GM23248 (cell line): ENCODE measurements around the gene PARP15. TPM values are rescaled to one million over a fixed set of nuclear protein-coding genes. Genes with fewer than 3 reads are reported as not detected.

Source experiments
- DNase-seq: peaks from one replicate; pipeline ENCODE4 v3.0.0-alpha.2; 2015
- H2AFZ ChIP-seq: fragments of 200-600 bp; sonication (generic); 2 replicates; pipeline ENCODE4 v1.6.1; 2016; ENCODE audit warnings: antibody characterized with exemption
- H3F3A ChIP-seq: fragments of 200-600 bp; sonication (generic); 2 replicates; pipeline ENCODE4 v1.6.1; 2016; ENCODE audit warnings: mild to moderate bottlenecking, antibody characterized with exemption, mixed run types; ENCODE audit not compliant: insufficient read depth
- H3K27ac ChIP-seq: fragments of 200-600 bp; sonication (generic); 2 replicates; pipeline ENCODE4 v1.5.1; 2016; ENCODE audit warnings: mild to moderate bottlenecking
- H3K27me3 ChIP-seq: fragments of 200-600 bp; sonication (generic); replicated peaks from 2 replicates; pipeline ENCODE4 v1.6.1; 2016; ENCODE audit warnings: mild to moderate bottlenecking; ENCODE audit not compliant: insufficient read depth
- H3K36me3 ChIP-seq: fragments of 200-600 bp; sonication (generic); 2 replicates; pipeline ENCODE4 v1.6.1; 2016; ENCODE audit warnings: low read depth, mild to moderate bottlenecking
- H3K4me1 ChIP-seq: fragments of 200-600 bp; sonication (generic); 2 replicates; pipeline ENCODE4 v1.6.1; 2016; ENCODE audit warnings: mild to moderate bottlenecking; ENCODE audit not compliant: insufficient read depth
- H3K4me2 ChIP-seq: fragments of 200-600 bp; sonication (generic); one replicate; pipeline ENCODE4 v1.6.1; 2016; ENCODE audit warnings: mild to moderate bottlenecking; ENCODE audit not compliant: unreplicated experiment
- H3K4me3 ChIP-seq: fragments of 200-600 bp; sonication (generic); 2 replicates; pipeline ENCODE4 v1.5.1; 2016; ENCODE audit warnings: mild to moderate bottlenecking
- H3K79me2 ChIP-seq: fragments of 200-600 bp; sonication (generic); 2 replicates; pipeline ENCODE4 v1.6.1; 2016; ENCODE audit warnings: mild to moderate bottlenecking; ENCODE audit not compliant: insufficient read depth
- H3K9ac ChIP-seq: fragments of 200-600 bp; sonication (generic); 2 replicates; pipeline ENCODE4 v1.6.1; 2016; ENCODE audit warnings: mild to moderate bottlenecking
- H3K9me2 ChIP-seq: fragments of 200-600 bp; sonication (generic); 2 replicates; pipeline ENCODE4 v1.6.1; 2016; ENCODE audit warnings: mixed run types, mild to moderate bottlenecking, moderate library complexity; ENCODE audit not compliant: insufficient read depth
- H3K9me3 ChIP-seq: fragments of 200-600 bp; sonication (generic); one replicate; pipeline ENCODE4 v1.6.1; 2017; ENCODE audit warnings: low read depth
- H4K20me1 ChIP-seq: fragments of 200-600 bp; sonication (generic); 2 replicates; pipeline ENCODE4 v1.6.0; 2016; ENCODE audit not compliant: insufficient read depth
- EZH2 ChIP-seq: fragments of 200-600 bp; sonication (generic); IDR thresholded peaks from 2 replicates; pipeline ENCODE4 v1.6.1; 2018; ENCODE audit warnings: antibody characterized with exemption, mild to moderate bottlenecking; ENCODE audit not compliant: insufficient read depth, poor library complexity, severe bottlenecking
- EZH2phosphoT487 ChIP-seq: fragments of 200-600 bp; sonication (generic); IDR thresholded peaks from 2 replicates; pipeline ENCODE4 v1.6.1; 2018; ENCODE audit warnings: antibody characterized with exemption, moderate library complexity, mild to moderate bottlenecking, low read depth; ENCODE audit not compliant: insufficient read depth
- WGBS, 2 experiments: methylation state at CpG; one replicate each; pipeline ENCODE4 v1.1.6; 2015 to 2017; ENCODE audit warnings: low lambda C conversion rate in 2 of 2, low coverage in 1 of 2; ENCODE audit errors: missing lambda C conversion rate in 2 of 2; 5-methylcytosine and 5-hydroxymethylcytosine counted together
- in situ Hi-C: fragments of 300-500 bp; cut with MboI; formaldehyde crosslinking; loops from 2 replicates; pipeline ENCODE4 v1.15.0; 2020
- polyA plus RNA-seq: library from polyadenylated mRNA; unstranded; fragments of >200 nt; fragmentation: Nextera tagmentation; extraction: Ambion mirVana; gene quantifications from 2 replicates; pipeline ENCODE4 v1.2.1, GENCODE V29; 2016
- total RNA-seq: library from RNA; depleted of rRNA; stranded (reverse); fragments of >200 nt; shearing (Covaris generic); gene quantifications from 2 replicates; pipeline ENCODE4 v1.2.3, GENCODE V29; 2014

The PARP15 gene
- total and polyA plus RNA-seq, 2 experiments from 2014 or later = under 0.01 to 0.29 TPM

GRCh38 chr3:122535964-122536631, 41.4 kb upstream of the PARP15 start:
- TF ChIP-seq EZH2 (no peak), EZH2phosphoT487 (no peak)
- Histone ChIP-seq H3K4me1 (peaks cover 14% of the 10 kb centered on the region), H3K27me3 (no peaks in the 10 kb centered on the region), H3K9ac (no peak overlapping the region), H2AFZ (no peak overlapping the region), H3K27ac (no peak overlapping the region), H3K9me3 (no peaks in the 10 kb centered on the region), H3K79me2 (no peaks in the 10 kb centered on the region), H3K4me2 (no peak overlapping the region), H3F3A (peaks cover 27% of the 10 kb centered on the region), H3K9me2 (no peaks in the 10 kb centered on the region), H4K20me1 (no peaks in the 10 kb centered on the region), H3K4me3 (no peak overlapping the region), H3K36me3 (peaks cover 10% of the 10 kb centered on the region; the same call in 1 of the 2 replicates)
- WGBS, 2 experiments = 86 to 88% methylated on average over 6 of the region's 6 CpGs
- in situ Hi-C loops = no loop called here
- DNase-seq = no peak

GRCh38 chr3:122536632-122537001, 40.8 kb upstream of the PARP15 start:
- H3K9ac ChIP-seq = no peak overlapping the region
- H3K36me3 ChIP-seq = peaks cover 7% of the 10 kb centered on the region; the same call in 1 of the 2 replicates

GRCh38 chr3:122538956-122539490, 38.4 kb upstream of the PARP15 start:
- H3K9me3 ChIP-seq = no peaks in the 10 kb centered on the region
- no peaks in the 10 kb centered on the region for H3K9me2 ChIP-seq
- peaks cover 5% of the 10 kb centered on the region for H3K4me1 ChIP-seq
- no peak overlapping the region for H2AFZ ChIP-seq
- peaks cover 10% of the 10 kb centered on the region for H3F3A ChIP-seq
- no peak for TF ChIP-seq EZH2phosphoT487
- no peak for TF ChIP-seq EZH2
- in situ Hi-C loops = no loop called here
- no peaks in the 10 kb centered on the region for H3K27me3 ChIP-seq
- no peaks in the 10 kb centered on the region for H3K79me2 ChIP-seq
- DNase-seq = no peak
- H3K4me3 ChIP-seq = no peak overlapping the region
- H3K36me3 ChIP-seq = peaks cover 5% of the 10 kb centered on the region; the same call in 1 of the 2 replicates
- H4K20me1 ChIP-seq = no peaks in the 10 kb centered on the region
- H3K4me2 ChIP-seq = no peak overlapping the region
- no peak overlapping the region for H3K9ac ChIP-seq
- H3K27ac ChIP-seq = no peak overlapping the region
- WGBS, 2 experiments = 87 to 90% methylated on average over 7 of the region's 7 CpGs

More at GRCh38 chr3:122536632-122537001, 40.8 kb upstream of the PARP15 start:
- WGBS, 2 experiments = 75% methylated on average over 3 of the region's 3 CpGs
- Histone ChIP-seq H3F3A (peaks cover 27% of the 10 kb centered on the region), H3K9me2 (no peaks in the 10 kb centered on the region), H2AFZ (no peak overlapping the region), H4K20me1 (no peaks in the 10 kb centered on the region), H3K9me3 (no peaks in the 10 kb centered on the region), H3K27ac (no peak overlapping the region), H3K4me3 (no peak overlapping the region), H3K4me2 (no peak overlapping the region), H3K4me1 (peaks cover 14% of the 10 kb centered on the region), H3K27me3 (no peaks in the 10 kb centered on the region), H3K79me2 (no peaks in the 10 kb centered on the region)
- DNase-seq = no peak
- in situ Hi-C loops = no loop called here
- no peak for TF ChIP-seq EZH2phosphoT487
- TF ChIP-seq EZH2 = no peak

GRCh38 chr3:122546151-122546550, 31.3 kb upstream of the PARP15 start:
- Histone ChIP-seq H4K20me1 (no peaks in the 10 kb centered on the region), H3K27ac (no peak overlapping the region), H3K4me1 (no peaks in the 10 kb centered on the region), H3K4me3 (no peak overlapping the region), H3K9me3 (no peaks in the 10 kb centered on the region), H3K9ac (no peak overlapping the region), H3K36me3 (peaks cover 5% of the 10 kb centered on the region; the same call in 1 of the 2 replicates), H2AFZ (no peak overlapping the region), H3K27me3 (no peaks in the 10 kb centered on the region), H3F3A (no peaks in the 10 kb centered on the region), H3K4me2 (no peak overlapping the region), H3K9me2 (no peaks in the 10 kb centered on the region), H3K79me2 (no peaks in the 10 kb centered on the region)
- in situ Hi-C loops = no loop called here
- TF ChIP-seq EZH2phosphoT487 (no peak), EZH2 (no peak)
- WGBS, 2 experiments = 82 to 84% methylated on average over 5 of the region's 5 CpGs
- DNase-seq = no peak

DNA sequence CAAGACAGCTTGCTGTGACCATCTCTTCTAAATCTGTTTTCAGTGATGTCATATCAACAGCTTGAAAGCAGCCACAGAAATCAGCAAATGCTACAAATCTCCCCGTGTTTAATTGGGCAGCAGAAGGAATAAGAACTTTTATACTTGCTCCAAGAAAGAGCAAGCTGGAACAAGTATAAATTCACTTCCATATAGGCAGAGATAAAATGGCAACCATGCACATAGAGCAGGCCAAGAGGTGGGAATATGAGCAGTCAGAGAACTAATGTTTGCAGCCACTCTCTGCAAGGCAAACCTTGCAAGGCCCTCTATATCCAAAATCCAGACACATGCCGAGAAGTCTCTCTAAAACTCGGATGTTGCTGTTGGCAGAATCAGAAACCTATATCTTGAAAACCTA, 29.4 kb upstream of the PARP15 start:
- Histone ChIP-seq H3K9me2 (no peaks in the 10 kb centered on the region), H3K79me2 (no peaks in the 10 kb centered on the region), H4K20me1 (no peaks in the 10 kb centered on the region), H3F3A (no peaks in the 10 kb centered on the region), H3K4me2 (no peak overlapping the region), H3K4me1 (no peaks in the 10 kb centered on the region), H3K27ac (no peak overlapping the region), H2AFZ (no peak overlapping the region), H3K9me3 (no peaks in the 10 kb centered on the region), H3K4me3 (no peak overlapping the region), H3K9ac (no peak overlapping the region), H3K36me3 (peaks cover 5% of the 10 kb centered on the region; the same call in 1 of the 2 replicates), H3K27me3 (no peaks in the 10 kb centered on the region)
- DNase-seq = no peak
- in situ Hi-C loops = no loop called here
- 52 to 54% methylated on average over 3 of the region's 3 CpGs for WGBS, 2 experiments
- TF ChIP-seq EZH2phosphoT487 (no peak), EZH2 (no peak)
